Large intestine (tissue), 3 donors: ENCODE data around the gene FOXO3. TPM values are rescaled to one million over a fixed set of nuclear protein-coding genes. Genes with fewer than 3 reads are reported as not detected.
A peak's percentile ranks its signal among the peaks of the same experiment; 100 is the strongest.

Experiments used
- DNase-seq, 2 donors: peaks; one replicate each; pipeline versions ENCODE4 v3.0.0 to v3.0.0-alpha.2; 2013
- H3K27ac ChIP-seq: one replicate; pipeline ENCODE4 v1.5.1; 2013; ENCODE audit warnings: low read length
- H3K27me3 ChIP-seq: 2 replicates; pipeline ENCODE4 v1.6.1; 2013; ENCODE audit warnings: low read length; ENCODE audit not compliant: control insufficient read depth, insufficient read depth
- H3K36me3 ChIP-seq: 2 replicates; pipeline ENCODE4 v1.6.1; 2013; ENCODE audit warnings: low read length; ENCODE audit not compliant: control insufficient read depth, insufficient read depth
- H3K4me1 ChIP-seq: one replicate; pipeline ENCODE4 v1.6.1; 2013; ENCODE audit warnings: low read length; ENCODE audit not compliant: control insufficient read depth, insufficient read depth
- H3K4me3 ChIP-seq: one replicate; pipeline ENCODE4 v1.5.1; 2013; ENCODE audit warnings: low read length
- H3K9me3 ChIP-seq: one replicate; pipeline ENCODE4 v1.6.1; 2013; ENCODE audit warnings: mild to moderate bottlenecking, low read depth, low read length, moderate library complexity; ENCODE audit not compliant: control insufficient read depth
- WGBS: methylation state at CpG from one replicate; pipeline ENCODE4 v1.1.5; 2013; ENCODE audit warnings: low lambda C conversion rate; ENCODE audit not compliant: insufficient coverage; 5-methylcytosine and 5-hydroxymethylcytosine counted together
- polyA plus RNA-seq: library from polyadenylated mRNA; unstranded; fragments of 120-200 nt; gene quantifications from one replicate; pipeline ENCODE4 v1.2.1, GENCODE V29; 2013

The FOXO3 gene
- polyA plus RNA-seq, 1 donor = 39.9 TPM

DNA sequence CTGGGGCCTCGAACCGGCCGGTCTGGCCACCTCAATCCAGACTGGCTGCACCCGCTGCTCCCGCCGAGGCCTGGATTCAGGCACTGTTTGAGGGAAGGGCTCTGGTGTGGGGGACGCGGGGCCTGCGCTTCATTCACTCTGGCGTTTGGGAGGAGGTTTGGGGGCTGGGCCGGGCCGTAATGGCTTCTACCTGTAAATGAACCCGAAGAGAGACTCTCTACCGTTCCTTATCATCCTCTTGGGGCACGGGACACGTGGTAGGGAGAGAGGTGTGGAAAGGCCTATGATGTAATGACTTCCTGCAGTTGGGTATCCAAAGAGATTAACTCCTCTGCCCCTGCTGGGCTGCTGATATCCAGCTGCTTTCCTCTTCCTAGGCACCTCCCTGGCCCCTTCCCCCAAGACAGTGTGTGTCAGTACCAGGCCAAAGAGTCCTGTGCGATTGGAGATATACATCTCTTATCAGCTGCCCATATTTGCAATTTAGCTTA is 1.8 kb downstream of the FOXO3 start:
- no CpG with 5 or more reads among the region's 17 CpGs for WGBS
- Histone ChIP-seq H3K4me1 (peaks cover 40% of the 10 kb centered on the region), H3K27ac (peak overlapping the region; percentile 82), H3K36me3 (peaks cover 11% of the 10 kb centered on the region), H3K27me3 (no peaks in the 10 kb centered on the region), H3K4me3 (peak overlapping the region; percentile 89), H3K9me3 (no peaks in the 10 kb centered on the region)
- peak; percentile 92 to 95 for DNase-seq

DNA sequence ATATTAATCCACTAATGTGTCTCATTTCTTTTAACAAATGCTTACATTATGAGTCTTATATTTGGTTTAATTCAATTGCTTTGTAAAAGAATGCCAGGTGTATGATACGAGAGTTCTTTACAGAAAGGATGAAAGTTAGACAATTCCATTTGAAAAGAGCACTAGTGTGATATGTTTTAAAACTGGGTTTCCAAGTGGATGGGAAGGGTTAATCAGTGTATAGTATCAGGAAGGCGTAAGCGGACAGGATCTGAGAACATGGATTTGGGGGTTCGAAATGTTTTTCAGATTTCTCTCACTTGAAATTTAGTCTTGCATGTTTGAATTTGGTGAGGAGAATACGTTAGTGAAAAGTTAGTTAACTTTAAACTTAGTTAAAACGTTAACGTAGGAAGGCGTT is 2.6 kb downstream of the FOXO3 start:
- WGBS = 93% methylated on average over 8 of the region's 8 CpGs
- Histone ChIP-seq H3K27me3 (no peaks in the 10 kb centered on the region), H3K4me1 (peaks cover 40% of the 10 kb centered on the region), H3K27ac (peak overlapping the region; percentile 82), H3K4me3 (peak overlapping the region; percentile 89), H3K36me3 (peaks cover 17% of the 10 kb centered on the region), H3K9me3 (no peaks in the 10 kb centered on the region)
- DNase-seq = no peak

DNA sequence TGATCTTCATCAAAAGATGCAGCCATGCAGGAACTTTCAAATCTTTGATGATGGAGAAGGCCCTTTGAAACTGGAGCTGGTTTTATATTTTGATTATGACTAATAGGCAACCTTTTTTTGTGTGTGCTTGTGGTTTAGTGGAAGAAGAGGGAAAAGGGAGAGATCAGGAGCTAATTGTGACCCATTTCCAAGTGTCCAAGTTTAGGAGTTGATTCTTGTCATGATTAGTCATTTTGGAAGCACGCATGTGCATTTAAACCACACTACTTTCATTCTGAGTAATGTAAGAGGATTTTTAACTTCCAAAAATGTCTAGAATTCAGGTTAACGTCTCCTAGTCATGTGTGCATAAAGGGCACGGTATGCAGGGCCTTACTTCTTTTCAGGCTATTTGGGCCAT is 3.5 kb downstream of the FOXO3 start:
- WGBS = no CpG with 5 or more reads among the region's 3 CpGs
- peaks cover 26% of the 10 kb centered on the region for H3K36me3 ChIP-seq
- DNase-seq = no peak
- H3K9me3 ChIP-seq = no peaks in the 10 kb centered on the region
- H3K27me3 ChIP-seq = no peaks in the 10 kb centered on the region
- peak overlapping the region; percentile 83 for H3K27ac ChIP-seq
- H3K4me3 ChIP-seq = no peak overlapping the region
- H3K4me1 ChIP-seq = peaks cover 40% of the 10 kb centered on the region

DNA sequence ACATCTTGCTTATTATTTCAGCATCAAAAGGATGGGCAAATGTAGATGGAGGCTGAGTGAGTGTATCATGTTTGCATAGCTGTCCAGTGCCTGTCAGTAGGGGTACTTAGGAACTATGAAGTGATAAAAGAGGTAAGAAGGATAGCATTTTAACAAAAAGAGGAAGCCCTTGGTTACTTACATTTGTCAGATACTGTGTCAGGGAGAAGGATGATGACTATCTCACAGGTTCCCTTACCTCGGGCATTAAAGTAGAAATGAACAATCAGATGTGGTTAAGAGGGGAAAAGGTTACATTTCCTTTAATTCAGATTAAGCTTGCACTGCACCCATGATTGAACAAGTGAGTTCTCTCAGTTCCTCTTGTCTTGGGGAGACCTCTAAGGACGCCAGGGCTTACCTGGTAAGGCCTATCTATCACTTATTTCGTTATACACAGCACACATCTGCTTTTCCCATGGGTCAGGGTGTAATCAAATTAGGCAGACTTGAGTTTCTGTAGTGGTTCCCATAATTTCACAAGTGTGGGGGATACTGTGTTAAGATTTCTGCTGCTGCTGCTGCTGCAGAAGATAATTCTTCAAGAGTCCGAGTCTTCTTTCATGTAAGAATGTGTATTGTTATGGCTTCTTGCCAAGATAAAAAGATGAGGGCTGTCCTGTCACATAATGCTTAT is 4.5 kb downstream of the FOXO3 start:
- Histone ChIP-seq H3K27ac (peak overlapping the region; percentile 83), H3K27me3 (no peaks in the 10 kb centered on the region), H3K4me1 (peaks cover 40% of the 10 kb centered on the region), H3K9me3 (no peaks in the 10 kb centered on the region), H3K36me3 (peaks cover 35% of the 10 kb centered on the region), H3K4me3 (no peak overlapping the region)
- WGBS = 33% methylated on average over 1 of the region's 4 CpGs
- no peak for DNase-seq

DNA sequence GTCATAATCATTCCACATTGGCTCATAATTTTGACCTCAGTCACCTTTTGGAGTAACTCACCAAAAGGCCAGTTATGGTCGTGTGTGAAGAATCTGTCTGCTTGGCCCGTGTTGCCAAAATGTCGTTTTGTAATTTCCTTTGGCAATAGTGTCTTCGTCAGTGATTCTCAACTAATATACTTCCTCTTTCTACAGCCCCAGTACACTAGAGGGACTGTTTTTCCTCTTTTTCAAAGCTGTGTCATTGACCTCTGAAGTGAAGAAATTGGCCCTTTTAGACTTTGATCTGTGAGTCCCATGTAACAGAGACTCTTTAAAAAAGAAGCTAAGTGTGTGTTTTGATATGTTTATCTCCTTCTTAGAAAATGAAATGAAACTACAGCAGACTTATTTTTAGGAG is 5.2 kb downstream of the FOXO3 start:
- peak; percentile 74 to 91 for DNase-seq
- peaks cover 40% of the 10 kb centered on the region for H3K4me1 ChIP-seq

DNA sequence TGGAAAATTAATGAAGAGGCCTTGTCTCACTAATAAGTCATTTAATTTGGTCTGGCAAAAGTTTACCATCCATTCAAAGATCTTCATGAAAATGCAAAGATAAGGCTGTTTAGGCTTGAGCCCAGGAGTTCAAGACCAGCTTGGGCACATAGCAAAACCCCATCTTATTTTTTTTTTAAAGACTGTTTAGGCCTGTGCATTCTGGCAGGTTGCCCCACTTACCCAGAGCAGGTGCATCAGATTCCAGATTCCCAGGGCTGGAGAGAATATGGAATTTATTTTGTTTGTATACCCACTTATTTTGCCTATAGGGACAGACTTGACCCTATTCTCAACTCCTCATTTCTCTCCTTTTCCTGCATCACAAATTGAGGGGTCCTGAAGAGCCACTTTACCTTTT is 5.7 kb downstream of the FOXO3 start:
- Histone ChIP-seq H3K9me3 (no peaks in the 10 kb centered on the region), H3K4me1 (peaks cover 40% of the 10 kb centered on the region), H3K36me3 (peaks cover 46% of the 10 kb centered on the region), H3K27ac (peak overlapping the region; percentile 83), H3K4me3 (no peak overlapping the region), H3K27me3 (no peaks in the 10 kb centered on the region)
- DNase-seq = no peak

More for the DNA sequence above, 5.2 kb downstream of the FOXO3 start:
- Histone ChIP-seq H3K4me3 (no peak overlapping the region), H3K36me3 (peaks cover 41% of the 10 kb centered on the region), H3K9me3 (no peaks in the 10 kb centered on the region), H3K27ac (peak overlapping the region; percentile 83), H3K27me3 (no peaks in the 10 kb centered on the region)
- 5% methylated on average over 4 of the region's 4 CpGs for WGBS

DNA sequence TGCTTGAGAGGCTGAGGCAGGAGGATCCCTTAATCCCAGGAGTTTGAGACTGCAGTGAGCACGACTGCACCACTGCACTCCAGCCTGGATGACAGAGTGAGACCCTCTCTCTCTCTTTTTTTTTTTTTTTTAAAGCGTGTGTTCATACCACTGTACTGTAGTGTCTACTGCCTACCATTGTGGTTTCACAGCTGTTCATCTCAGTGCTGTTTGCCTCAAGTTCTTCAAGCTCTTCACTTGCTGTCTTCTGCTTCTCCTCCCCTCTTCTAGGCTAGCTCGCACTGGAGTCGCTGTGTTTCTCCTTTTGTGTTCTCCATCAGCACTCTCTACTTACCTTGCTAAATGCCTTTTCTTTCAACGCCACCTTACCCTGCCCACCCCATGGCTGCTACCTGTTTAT is 7.4 kb downstream of the FOXO3 start:
- Histone ChIP-seq H3K27ac (no peak overlapping the region), H3K4me1 (peaks cover 35% of the 10 kb centered on the region), H3K27me3 (no peaks in the 10 kb centered on the region), H3K9me3 (no peaks in the 10 kb centered on the region), H3K4me3 (no peak overlapping the region), H3K36me3 (peaks cover 58% of the 10 kb centered on the region)
- DNase-seq = no peak
- WGBS = 90% methylated on average over 3 of the region's 5 CpGs

DNA sequence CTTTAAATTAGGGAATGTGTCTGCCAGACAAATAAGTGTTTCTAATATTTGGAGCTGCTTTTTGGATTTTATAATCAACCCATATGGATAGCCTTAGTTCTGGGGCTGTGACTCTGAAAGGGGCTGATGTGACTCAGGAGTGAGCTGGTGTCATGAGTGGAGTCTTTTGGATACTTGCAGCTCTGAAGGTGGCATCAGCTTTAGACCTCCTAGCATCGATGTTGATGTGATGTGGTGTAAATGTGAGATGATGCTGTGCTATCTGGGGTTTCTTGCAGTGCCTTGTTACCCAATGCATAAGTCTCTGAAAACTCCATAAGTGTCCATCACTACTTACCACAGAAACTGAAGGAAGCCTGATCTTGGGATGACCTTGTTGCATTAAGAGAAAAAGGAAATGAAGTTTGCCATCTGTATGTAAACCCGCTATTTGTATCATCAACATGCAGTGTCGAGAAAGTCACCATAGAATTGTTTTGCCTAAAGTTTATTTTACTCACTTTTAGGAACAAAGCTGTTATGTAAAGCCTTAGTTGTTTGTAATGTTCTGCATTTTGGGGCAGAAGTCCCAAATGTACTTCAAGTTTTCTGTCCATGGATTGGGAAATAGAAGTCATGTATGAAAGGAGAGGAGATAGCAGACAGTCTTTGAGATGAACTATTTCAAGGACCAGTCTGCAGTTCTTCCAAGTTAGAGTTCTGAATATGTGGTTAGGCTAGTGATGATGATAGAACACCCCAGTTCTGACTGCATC is 8.0 kb downstream of the FOXO3 start:
- no peak for DNase-seq
- Histone ChIP-seq H3K4me1 (peaks cover 29% of the 10 kb centered on the region), H3K9me3 (no peaks in the 10 kb centered on the region), H3K27me3 (no peaks in the 10 kb centered on the region), H3K4me3 (no peak overlapping the region), H3K36me3 (peaks cover 60% of the 10 kb centered on the region), H3K27ac (no peak overlapping the region)
- WGBS = no CpG with 5 or more reads among the region's 3 CpGs

DNA sequence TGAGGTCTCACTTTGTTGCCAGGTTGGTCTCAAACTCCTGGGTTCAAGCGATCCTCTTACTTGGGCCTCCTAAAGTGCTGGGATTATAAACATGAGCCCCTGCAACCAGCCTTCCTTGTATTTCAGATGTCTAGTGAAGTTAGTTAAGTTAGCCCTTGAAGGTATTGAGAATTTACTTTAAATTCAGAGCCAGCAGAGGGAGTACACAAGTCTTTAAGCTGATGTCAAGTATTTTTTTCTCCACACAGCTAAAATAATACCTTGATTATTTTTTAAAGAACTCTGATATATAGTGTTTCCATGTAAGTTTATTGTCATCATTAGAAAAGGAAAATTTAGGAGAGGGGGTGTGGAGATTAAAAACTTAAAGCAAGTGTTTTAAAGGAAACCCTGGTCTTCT is 9.8 kb downstream of the FOXO3 start:
- no peak overlapping the region for H3K27ac ChIP-seq
- H3K9me3 ChIP-seq = no peaks in the 10 kb centered on the region
- H3K4me3 ChIP-seq = no peak overlapping the region
- H3K27me3 ChIP-seq = no peaks in the 10 kb centered on the region
- WGBS = no CpG with 5 or more reads among the region's 1 CpG
- H3K4me1 ChIP-seq = peaks cover 17% of the 10 kb centered on the region
- DNase-seq = no peak
- peaks cover 60% of the 10 kb centered on the region for H3K36me3 ChIP-seq

DNA sequence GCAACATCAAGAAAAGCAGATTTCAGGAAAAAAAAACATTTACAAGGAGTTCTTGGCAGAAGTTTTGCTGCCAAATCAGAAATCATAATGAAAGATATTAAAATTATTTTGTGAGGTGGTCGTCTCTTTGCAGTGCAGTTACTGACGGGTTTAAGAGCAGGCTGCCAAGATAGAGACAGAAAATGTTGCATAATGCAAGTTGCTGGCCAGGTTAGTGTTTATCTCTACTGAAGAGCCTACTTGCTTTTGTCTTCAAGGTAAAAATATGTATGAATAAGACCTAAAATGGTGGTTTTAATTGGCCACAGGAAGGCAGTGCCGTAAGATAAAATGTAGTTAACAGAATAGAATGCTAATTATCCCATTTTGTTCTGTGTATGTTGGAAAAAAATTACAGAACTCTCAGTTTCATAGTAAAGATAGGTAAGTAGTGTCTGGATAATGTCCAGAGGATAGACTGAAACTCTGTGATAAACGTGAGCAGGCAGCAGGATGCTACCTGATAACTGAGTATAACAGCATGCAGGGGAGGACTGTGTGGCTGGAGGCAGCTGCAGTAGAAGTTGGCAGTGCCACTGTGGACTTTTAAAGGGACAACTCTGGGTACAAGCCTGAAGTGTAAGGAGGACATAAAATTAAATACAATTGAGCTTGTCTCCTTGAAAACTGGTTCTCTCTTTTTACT is 13.9 kb downstream of the FOXO3 start:
- Histone ChIP-seq H3K27ac (no peak overlapping the region), H3K9me3 (no peaks in the 10 kb centered on the region), H3K4me3 (no peak overlapping the region), H3K27me3 (no peaks in the 10 kb centered on the region), H3K4me1 (peaks cover 30% of the 10 kb centered on the region), H3K36me3 (peaks cover 39% of the 10 kb centered on the region)
- no peak for DNase-seq
- 39% methylated on average over 2 of the region's 4 CpGs for WGBS
